CD1c-positive myeloid dendritic cell (primary cell): ENCODE results near the gene HTR3E.

Experiments used
- DNase-seq: peaks from one replicate; pipeline ENCODE4 v3.0.0-alpha.2; 2016; ENCODE audit errors: extremely low spot score

HTR3E gene

DNA sequence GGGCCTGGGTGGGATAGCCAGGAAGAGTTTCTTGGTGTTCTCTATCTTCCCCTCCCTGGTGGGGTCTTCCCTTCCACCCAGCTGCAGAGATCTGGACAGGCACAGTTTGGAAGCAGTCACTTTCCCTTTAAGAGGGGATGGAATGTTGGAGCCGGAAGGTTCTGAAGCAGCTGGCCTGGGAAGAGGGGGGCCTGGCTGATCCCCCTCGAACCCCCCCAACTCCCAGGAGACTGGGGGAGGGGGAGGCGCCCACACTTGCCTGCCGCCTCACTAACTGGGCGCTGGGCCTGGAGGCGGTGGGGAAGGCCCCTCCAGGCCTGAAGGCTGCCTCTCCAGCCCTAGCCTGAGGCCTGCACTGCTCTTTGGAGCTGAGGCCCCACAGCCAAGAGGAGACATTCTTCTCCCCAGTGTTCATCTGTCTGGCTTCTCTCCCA lies 59.7 kb downstream of the HTR3E start:
- DNase-seq: no peak
